ENCODE measurements around the gene MAST3.
"Not testable (repeated sequence)": the region's sequence is repeated elsewhere in the genome, so short reads cannot be mapped to it uniquely, and the experiment has no call there.

Gene MAST3

DNA sequence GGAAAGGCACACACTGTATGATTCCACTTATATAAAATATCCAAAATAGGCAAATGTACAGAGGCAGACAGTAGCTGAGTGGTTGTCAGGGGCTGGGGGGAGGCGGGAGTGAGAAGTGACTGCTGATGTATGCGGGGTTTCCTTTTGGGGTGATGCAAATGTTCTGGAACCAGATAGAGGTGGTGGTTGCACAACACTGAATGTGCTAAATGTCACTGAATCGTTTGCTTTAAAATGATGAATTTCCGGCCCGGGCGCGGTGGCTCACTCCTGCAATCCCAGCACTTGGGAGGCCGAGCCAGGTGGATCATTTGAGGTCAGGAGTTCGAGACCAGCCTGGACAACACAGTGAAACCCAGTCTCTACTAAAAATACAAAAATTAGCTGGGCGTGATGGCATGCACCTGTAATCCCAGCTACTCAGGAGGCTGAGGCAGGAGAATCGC is 8.5 kb upstream of the MAST3 start:
- DNase-seq = not testable (repeated sequence)

- DNase-seq = no peak
These were observed 7.9 kb upstream of the MAST3 start for GRCh38 chr19:18089726-18090125.

GRCh38 chr19:18090545-18091216 is 6.9 kb upstream of the MAST3 start:
- DNase-seq = no peak

GRCh38 chr19:18091217-18091608 is 6.4 kb upstream of the MAST3 start:
- DNase-seq = no peak

- no peak for DNase-seq
These were observed 4.0 kb upstream of the MAST3 start for GRCh38 chr19:18093439-18094161.

- no peak for DNase-seq
These were observed 1.3 kb upstream of the MAST3 start for GRCh38 chr19:18096258-18096657.

GRCh38 chr19:18097993-18098890 is 664 bp downstream of the MAST3 start:
- no peak for DNase-seq

DNA sequence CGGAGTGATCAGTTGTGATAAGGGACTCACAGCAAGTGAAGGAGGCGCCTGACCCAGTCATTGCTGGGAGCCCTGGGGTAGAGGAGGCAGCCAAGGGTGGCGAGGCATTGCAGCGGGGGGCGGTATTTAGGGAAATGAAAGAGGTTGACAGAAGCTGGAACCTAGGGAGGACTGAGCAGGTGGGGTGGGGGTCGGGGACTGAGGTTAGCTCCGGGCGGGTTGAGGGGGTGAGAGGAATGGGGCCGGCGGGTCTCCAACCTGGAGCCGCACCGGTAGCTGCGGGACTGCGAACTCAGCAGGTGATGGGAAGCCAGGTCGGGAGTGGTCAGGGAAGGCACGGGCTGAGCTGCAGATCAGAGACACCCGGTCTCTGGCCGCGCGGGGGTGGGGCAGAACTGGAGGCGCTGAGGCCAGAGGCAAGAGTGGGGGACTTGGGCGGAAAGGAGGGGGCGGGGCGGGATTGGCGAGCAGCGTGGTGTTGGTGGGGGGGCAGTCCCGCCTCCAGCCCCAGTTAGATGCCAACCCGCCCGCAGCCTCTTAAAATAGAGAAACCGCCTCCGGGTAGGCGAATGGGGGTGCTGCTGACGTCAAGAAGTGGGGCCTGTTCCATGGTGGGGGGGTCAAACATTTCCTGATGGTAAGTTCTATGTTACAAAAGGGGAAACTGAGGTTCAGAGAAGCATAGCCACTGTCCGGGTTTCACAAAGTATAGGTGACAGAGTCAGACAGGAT is 1.5 kb downstream of the MAST3 start:
- no peak for DNase-seq

- DNase-seq = no peak
These were observed 2.0 kb downstream of the MAST3 start for GRCh38 chr19:18099623-18099995.

GRCh38 chr19:18100710-18101109 is 3.1 kb downstream of the MAST3 start:
- no peak for DNase-seq

- DNase-seq = no peak
These were observed 3.7 kb downstream of the MAST3 start for GRCh38 chr19:18101268-18101667.

DNA sequence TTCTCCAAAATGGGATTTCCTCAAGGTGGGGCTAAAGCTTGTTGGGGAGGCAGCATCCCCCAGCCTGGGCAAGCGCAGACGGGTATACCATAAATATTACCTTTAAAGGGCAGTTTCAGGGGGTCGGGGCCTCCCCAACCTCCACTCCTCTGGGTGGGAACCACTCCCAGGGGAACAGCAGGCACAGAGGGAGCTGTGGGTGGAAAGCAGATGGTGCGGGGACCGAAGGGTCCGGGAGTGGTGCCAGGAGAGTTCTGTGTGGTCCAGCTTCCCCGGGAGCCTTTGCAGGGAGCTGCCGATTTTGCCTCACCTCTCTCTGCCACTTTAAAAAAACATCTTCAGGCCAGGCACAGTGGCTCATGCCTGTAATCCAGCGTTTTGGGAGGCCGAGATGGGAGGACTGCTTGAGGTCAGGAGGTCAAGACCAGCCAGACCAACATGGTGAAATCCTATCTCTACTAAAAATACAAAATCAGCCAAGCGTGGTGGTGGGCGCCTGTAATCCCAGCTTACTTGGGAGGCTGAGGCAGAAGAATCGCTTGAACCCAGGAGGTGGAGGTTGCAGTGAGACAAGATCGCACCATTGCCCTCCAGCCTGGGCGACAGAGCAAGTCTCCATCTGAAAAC is 5.5 kb downstream of the MAST3 start:
- no peak for DNase-seq

DNA sequence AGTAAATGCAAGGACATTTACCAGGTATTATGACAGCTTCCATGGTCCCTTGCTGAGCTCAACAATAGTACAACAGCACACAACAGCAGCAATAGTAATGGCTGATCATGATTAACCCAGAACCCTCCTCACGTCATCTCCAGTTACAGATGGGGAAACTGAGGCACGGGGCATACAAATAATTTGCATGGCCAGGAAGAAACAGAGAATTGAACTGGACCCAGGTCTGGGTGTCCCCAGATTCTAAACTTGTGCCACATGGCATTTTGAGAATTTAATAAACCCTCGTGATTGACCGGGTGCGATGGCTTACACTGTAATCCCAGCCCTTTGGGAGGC is 7.2 kb downstream of the MAST3 start:
- no peak for DNase-seq

- not testable (repeated sequence) for DNase-seq
These were observed 7.7 kb downstream of the MAST3 start for GRCh38 chr19:18105259-18105658.

GRCh38 chr19:18107235-18107634 is 9.7 kb downstream of the MAST3 start:
- no peak for DNase-seq

- DNase-seq = no peak
These were observed 11.3 kb downstream of the MAST3 start for GRCh38 chr19:18108897-18109296.

DNA sequence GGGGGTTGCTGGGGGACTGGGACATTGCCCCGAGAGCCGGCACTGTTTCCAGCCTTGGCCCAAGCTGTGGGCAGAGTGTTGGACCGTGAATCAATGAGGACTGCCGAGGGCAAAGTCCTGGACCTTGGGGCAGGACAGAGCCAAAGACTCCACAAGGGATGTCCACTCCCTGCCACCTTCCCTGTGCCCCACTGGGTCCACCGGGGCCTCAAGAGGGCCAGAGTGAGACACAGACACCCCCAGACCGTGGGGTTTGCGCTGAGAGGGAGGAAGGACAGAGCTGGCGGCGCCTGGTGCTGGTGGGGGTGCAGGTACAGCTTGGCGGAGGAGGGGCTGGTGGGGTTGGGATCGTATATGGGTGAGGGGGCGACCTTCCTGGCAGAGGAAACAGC is 11.8 kb downstream of the MAST3 start:
- DNase-seq = no peak

DNA sequence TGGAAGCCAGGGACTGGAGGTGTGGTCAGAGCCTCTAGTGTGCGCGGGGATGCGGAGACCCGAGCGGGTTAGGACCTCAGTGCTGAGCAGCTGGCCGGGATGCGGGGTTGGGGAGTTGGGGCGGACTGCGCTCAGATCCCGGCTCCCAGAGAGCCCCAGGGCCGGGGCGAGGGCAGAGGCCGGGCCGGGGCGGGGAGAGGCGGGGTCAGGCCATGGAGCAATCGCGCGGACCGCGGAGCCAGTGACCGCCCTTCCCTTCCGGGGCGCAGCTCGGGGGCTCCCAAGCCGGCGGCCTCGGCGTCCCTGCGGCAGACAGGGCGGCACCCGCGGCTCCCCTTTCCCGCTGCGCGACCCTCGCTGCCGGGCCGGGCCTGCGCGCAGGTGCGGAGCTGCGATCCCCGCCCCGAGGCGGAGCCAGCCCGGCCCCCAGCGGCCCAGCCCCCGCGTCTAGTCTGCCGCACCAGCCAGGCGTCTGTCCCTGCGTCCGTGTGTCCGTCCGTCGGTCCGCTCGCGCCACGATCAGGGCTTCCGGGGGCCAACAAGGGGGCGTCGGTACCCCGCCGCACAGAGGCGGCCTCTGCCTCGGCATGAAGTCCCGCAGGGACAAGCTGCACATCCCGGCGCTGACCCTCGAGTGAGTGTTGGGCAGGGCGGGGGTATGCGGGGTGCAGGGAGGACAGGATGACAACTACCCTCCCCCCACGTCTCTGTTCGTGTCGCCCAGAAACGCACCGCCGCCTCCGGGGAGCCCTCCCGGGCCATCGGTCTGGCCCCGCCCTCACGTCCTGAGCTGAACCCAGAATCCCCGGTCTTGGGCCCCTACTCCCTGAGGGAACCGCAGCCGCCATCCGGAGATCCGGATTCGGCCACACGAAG is 12.4 kb downstream of the MAST3 start:
- no peak for DNase-seq

DNA sequence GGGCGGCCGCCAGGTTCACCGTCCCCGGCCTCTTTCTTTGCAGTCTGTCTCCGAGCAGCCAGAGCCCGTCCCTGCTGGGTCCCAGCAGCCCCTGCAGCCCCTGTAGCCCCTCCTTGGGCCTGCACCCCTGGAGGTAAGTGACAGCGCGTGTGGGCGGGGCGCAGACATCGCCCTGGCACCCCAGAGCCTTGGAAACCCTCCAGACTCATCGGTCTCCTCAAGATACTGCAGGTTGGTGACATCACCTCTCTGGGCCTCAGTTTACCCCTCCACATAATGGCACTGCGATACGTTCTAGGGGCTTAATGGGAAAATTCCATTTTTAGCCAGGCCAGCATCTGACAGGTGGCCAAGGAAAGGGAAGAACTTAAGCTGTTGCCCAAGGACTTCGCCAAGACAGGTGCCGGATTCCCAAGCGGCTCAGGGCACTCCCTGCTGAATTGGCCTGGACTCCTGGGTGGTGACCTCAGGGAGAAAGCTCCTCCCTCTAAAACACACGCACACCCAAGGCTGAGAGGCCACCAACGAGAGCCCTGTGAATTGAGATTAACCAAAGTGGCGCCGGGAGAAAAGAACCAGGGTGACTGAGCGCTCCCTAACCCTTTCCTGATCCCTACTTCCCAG is 13.1 kb downstream of the MAST3 start:
- DNase-seq = no peak

DNA sequence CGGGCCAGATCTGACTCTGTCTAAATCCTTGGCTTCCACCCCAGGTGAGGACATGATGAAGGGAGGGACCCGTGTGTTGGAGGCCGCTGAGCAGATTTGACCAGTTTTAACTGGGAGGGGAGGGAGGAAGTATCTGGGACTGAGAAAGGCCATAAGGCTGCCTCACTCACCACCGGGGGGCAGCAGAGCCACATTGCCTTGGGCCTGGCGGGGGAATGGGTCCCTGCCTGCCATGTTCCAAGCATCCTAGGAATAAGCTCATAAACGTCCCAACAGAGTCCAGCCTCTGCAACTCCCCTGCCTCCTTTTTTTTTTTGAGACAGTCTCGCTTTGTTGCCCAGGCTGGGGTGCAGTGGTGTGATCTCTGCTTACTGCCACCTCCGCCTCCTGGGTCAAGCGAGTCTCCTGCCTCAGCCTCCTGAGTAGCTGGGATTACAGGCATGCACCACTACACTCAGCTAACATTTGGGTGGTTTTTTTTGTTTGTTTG is 15.5 kb downstream of the MAST3 start:
- DNase-seq = peak; percentile 22

DNA sequence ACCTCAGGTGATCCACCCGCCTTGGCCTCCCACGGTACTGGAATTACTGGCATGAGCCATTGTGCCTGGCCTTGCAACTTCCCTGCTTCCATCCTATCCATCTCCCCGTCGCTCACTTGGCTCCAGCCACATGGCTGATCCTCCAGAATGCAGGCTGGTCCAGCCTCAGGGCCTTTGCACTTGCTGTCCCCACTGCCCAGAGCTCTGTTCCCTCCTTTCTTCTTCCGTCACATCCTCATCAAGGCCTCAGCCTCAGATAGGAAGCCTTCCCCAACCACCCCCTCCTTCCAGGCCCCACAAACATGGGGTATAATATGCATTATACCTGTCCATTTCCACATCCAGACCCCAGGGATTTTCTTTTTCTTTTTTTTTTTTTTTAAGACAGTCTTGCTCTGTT is 16.2 kb downstream of the MAST3 start:
- no peak for DNase-seq
